AG04449 (cell line): ENCODE data around the gene NCBP1.

ENCODE experiments used
- CTCF ChIA-PET: fragments of 350-600 bp; formaldehyde crosslinking; extraction: SDS; loops from one replicate; lab custom pipeline; 2021; ENCODE audit warnings: antibody characterized with exemption; lab: Yijun Ruan, JAX
- POLR2A ChIA-PET: fragments of 400-600, 350-600 bp; formaldehyde crosslinking; extraction: SDS; loops from one replicate; lab custom pipeline; 2020; ENCODE audit warnings: antibody characterized with exemption, inconsistent platforms; lab: Yijun Ruan, JAX
- DNase-seq: peaks from one replicate; pipeline ENCODE4 v3.0.0-alpha.2; 2010; ENCODE audit warnings: low read depth, low spot score
- H3K4me3 ChIP-seq: 2 replicates; pipeline ENCODE4 v1.5.1; 2011; ENCODE audit warnings: low read depth, mild to moderate bottlenecking, control low read depth, low read length
- TF ChIP-seq, protein P1 (sequence below): IDR thresholded peaks from one replicate; pipeline ENCODE4 v1.5.1; 2011; ENCODE audit warnings: mild to moderate bottlenecking, moderate library complexity, low read length, control low read depth, inconsistent platforms; ENCODE audit not compliant: insufficient read depth; ENCODE audit errors: missing control alignments

Gene NCBP1

DNA sequence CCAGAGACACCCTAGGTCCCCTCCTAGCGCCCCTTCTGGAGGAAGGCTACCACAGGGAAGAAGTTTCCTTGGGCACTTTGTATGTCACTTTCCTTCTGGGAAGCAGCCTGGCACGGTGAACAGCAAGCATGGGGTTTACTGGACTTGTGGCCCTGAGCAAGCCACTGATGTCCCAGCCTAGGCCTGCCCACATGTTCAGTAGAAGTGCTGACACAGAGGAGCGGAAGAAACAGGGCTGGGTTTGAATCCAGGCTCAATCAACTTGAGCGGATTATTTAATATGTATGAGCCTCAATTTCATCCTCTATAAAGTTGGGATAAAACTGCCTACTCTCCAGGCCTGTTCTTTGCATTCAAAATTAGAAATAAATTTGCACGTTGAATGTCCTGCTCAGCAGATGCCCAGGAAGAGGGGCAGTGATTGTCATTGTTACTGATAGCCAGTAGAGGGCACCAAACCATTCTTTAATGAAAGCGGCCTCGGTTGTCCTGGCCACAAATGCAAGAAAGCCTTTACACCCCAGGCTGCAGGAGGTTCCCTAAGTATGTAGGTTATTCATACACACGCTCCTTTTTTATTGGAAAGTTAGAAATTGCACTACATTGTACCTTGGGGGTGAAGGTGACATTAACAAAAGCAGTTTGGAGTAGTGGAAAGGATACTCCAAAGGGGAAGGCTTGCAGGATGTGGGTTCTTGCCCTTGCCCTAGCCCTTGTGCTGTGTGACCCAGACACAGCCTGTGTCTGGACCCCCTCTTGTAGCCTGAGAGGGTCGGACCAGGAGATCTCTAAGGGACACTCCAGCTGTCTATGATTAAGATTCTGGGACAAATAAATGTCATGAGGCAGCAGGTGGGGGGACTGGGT, 77.0 kb downstream of the NCBP1 start:
- DNase-seq, result no peak
- TF ChIP-seq, protein P1, sequence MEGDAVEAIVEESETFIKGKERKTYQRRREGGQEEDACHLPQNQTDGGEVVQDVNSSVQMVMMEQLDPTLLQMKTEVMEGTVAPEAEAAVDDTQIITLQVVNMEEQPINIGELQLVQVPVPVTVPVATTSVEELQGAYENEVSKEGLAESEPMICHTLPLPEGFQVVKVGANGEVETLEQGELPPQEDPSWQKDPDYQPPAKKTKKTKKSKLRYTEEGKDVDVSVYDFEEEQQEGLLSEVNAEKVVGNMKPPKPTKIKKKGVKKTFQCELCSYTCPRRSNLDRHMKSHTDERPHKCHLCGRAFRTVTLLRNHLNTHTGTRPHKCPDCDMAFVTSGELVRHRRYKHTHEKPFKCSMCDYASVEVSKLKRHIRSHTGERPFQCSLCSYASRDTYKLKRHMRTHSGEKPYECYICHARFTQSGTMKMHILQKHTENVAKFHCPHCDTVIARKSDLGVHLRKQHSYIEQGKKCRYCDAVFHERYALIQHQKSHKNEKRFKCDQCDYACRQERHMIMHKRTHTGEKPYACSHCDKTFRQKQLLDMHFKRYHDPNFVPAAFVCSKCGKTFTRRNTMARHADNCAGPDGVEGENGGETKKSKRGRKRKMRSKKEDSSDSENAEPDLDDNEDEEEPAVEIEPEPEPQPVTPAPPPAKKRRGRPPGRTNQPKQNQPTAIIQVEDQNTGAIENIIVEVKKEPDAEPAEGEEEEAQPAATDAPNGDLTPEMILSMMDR, result peak; percentile 70
- CTCF ChIA-PET, result interaction anchor here (3.6 to 8.9 kb wide), 2 partner anchors 190 to 212 kb away, joined by 19 to 119 read pairs; partner anchors contain the start of gene TRMO
- POLR2A ChIA-PET, result no interaction called here
- no peak overlapping the region for H3K4me3 ChIP-seq

DNA sequence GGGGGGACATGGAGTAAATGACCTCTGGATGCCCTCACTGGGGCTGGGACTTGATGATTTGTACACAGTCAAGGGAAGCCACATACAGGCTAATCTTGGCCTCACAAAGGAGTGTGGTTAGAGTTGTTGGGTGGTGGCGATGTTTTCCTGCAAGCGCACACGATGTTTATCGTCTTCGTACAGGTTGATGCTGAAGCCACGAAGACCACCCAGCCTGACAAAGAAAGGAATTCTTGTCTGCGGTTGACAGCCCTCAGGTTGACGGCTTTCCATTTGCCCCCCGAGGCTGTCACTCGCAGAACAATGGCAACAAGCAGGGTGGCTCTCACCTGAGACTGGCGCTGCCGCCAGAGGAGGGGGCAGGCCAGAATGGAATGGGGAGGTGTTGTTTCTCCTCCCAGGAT, 77.6 kb downstream of the NCBP1 start:
- ChIA-PET POLR2A (no interaction called here), CTCF (interaction anchor here (0.9 to 8.9 kb wide), 4 partner anchors 9 to 212 kb away, joined by 3 to 119 read pairs (median 12); partner anchors contain the start of gene TRMO)

DNA sequence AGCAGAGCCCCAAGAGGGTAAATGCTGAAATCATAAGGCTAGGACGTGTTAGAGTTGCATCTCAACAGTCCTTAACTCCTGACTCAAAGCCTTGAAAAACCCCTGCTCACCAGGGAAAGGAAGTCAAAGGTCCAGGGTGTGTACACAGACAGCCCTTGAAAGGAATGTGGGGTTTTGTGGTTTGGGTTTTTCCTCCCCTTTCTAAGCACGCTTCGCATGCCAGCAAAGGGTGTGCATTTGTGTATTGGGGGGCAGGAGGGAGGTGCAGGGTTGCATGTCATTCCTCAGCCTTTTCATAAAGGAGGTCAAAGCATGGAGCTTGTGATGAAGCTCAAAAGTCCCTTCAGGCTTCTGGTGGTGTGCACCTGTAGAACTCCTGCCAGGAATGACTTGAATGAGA, 80.8 kb downstream of the NCBP1 start:
- DNase-seq, result peak; percentile 54
- TF ChIP-seq, protein P1, result no peak
- ChIA-PET CTCF (interaction anchor here (0.6 to 8.9 kb wide), 6 partner anchors 11 to 552 kb away, joined by 3 to 119 read pairs (median 4); no protein-coding TSS in a partner anchor), POLR2A (interaction anchor here (0.5 to 0.7 kb wide), 2 partner anchors 163 to 344 kb away, joined by 3 read pairs; no protein-coding TSS in a partner anchor)
- H3K4me3 ChIP-seq, result no peak overlapping the region

More for the DNA sequence above, 77.6 kb downstream of the NCBP1 start:
- TF ChIP-seq, protein P1, result no peak
- no peak overlapping the region for H3K4me3 ChIP-seq
- DNase-seq, result no peak

DNA sequence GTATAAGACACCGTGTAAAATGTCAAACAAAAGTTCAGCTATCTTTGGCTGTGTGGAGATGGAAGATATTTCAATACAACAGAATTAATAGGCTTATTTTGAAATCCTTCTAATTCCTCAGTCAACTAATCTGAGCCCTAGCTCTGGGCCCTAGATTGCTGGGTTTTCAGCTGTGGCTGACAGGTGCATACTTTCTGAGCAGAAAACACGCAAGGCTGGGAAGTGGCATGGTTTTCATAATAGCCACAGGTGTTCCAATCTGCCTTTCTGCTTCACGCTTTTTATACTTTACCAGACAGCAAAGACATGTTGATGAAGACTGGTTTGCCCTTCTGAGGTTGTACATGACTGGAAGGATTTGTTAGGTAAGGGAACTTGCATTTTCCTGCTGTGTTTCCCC, 84.2 kb downstream of the NCBP1 start:
- CTCF ChIA-PET, result interaction anchor here (8.9 kb wide), 1 partner anchor 182 kb away, joined by 119 read pairs; no protein-coding TSS in a partner anchor
- POLR2A ChIA-PET, result no interaction called here
- DNase-seq, result no peak
- TF ChIP-seq, protein P1, result no peak
- H3K4me3 ChIP-seq, result no peak overlapping the region

DNA sequence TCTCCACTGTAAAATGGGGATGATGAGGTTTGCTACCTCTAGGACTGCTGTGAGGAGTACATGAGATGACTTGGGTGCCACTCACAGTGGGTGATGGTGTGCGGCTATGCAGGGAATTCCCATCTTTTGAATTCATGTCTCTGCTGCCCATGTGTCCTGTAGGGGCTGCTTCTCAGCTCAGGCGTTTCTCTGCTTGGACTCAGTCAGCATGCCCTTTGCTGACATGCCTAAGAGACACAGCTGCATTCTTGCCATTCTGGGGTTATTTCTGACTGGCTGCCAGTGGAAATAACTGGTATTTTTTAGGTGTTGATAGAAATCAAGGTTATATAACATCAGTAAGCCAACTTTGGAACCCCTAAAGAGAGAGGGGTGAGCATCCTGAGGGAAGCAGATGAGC, 87.8 kb downstream of the NCBP1 start:
- ChIA-PET POLR2A (no interaction called here), CTCF (interaction anchor here (2.2 kb wide), 1 partner anchor 180 kb away, joined by 7 read pairs; no protein-coding TSS in a partner anchor)
- TF ChIP-seq, protein P1, result no peak
- no peak overlapping the region for H3K4me3 ChIP-seq
- DNase-seq, result no peak

DNA sequence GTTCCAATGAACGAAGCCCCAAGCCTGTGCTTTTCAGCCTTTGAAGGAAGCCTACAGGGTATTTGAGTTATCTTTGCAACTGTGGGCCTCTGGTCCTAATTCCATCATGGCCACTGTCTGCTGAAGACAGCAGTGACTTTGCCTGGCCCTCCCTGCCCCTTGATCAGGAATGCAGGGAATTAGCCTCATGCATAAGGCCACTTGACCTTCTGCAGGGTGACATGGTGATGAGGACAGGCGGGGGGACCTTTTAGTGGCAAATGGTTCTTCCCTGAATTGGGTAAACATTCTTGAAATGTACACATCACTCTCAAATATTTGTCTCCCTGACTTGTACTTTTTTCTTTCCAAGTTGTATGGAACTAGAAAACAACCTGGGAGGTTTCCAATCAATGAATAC, 88.7 kb downstream of the NCBP1 start:
- DNase-seq, result no peak
- ChIA-PET POLR2A (no interaction called here), CTCF (no interaction called here)
- TF ChIP-seq, protein P1, result no peak
- no peak overlapping the region for H3K4me3 ChIP-seq
